Measurements from ENCODE around the gene ARPC4.
"Not testable (repeated sequence)": the region's sequence is repeated elsewhere in the genome, so short reads cannot be mapped to it uniquely, and the experiment has no call there.

ARPC4 gene

DNA sequence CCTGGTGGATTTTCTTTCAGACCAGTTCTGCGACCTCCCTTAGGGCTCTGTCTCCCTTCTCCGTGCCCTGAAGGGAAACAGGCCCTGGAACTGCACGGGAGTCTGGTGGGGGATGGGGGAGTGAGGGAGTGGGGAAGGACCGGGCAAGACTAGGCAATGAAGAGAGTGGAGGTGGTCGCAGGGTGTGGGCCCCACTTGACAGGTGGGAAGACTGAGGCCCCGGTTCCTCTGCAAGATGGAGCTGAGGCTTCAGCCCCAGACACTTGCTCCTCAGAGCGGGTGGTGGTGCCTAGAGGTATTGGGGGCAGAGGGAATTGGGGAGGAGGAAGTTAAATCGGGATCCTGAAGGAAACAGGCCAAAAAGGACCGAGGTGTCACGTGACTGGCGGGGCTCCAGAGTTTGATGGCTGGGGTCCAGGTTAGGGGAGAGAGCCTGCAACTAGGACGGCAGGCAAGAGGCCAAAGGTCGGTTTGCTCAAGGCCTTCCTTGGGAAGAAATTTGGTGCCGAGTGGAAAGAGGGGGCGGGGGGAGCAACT is 22.5 kb upstream of the ARPC4 start:
- TF ChIP-seq, protein P1, sequence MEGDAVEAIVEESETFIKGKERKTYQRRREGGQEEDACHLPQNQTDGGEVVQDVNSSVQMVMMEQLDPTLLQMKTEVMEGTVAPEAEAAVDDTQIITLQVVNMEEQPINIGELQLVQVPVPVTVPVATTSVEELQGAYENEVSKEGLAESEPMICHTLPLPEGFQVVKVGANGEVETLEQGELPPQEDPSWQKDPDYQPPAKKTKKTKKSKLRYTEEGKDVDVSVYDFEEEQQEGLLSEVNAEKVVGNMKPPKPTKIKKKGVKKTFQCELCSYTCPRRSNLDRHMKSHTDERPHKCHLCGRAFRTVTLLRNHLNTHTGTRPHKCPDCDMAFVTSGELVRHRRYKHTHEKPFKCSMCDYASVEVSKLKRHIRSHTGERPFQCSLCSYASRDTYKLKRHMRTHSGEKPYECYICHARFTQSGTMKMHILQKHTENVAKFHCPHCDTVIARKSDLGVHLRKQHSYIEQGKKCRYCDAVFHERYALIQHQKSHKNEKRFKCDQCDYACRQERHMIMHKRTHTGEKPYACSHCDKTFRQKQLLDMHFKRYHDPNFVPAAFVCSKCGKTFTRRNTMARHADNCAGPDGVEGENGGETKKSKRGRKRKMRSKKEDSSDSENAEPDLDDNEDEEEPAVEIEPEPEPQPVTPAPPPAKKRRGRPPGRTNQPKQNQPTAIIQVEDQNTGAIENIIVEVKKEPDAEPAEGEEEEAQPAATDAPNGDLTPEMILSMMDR (IDR thresholded peaks at IDR 0.05; ENCODE audit: insufficient read depth, low read length, poor library complexity, severe bottlenecking), result no peak
- Histone ChIP-seq H3K36me3 (ENCODE audit: control insufficient read depth, insufficient read depth, low read length) (no peaks in the 10 kb centered on the region; the same call in 1 of the 2 replicates), H3K27me3 (replicated peaks; ENCODE audit: control insufficient read depth, insufficient read depth, low read length) (no peaks in the 10 kb centered on the region), H3K4me3 (replicated peaks; ENCODE audit: low read depth, low read length) (peak overlapping the region; percentile 51)
- no peak for DNase-seq (ENCODE audit: extremely low read depth, insufficient read length)

GRCh38 chr3:9771007-9771406 is 21.9 kb upstream of the ARPC4 start:
- not testable (repeated sequence) for H3K27me3 ChIP-seq (replicated peaks; ENCODE audit: control insufficient read depth, insufficient read depth, low read length); H3K4me3 ChIP-seq (replicated peaks; ENCODE audit: low read depth, low read length); H3K36me3 ChIP-seq (ENCODE audit: control insufficient read depth, insufficient read depth, low read length); DNase-seq (ENCODE audit: extremely low read depth, insufficient read length)

- TF ChIP-seq, protein P1 (IDR thresholded peaks at IDR 0.05; ENCODE audit: insufficient read depth, low read length, poor library complexity, severe bottlenecking), result no peak
These were observed 15.8 kb upstream of the ARPC4 start for GRCh38 chr3:9776896-9777693.

DNA sequence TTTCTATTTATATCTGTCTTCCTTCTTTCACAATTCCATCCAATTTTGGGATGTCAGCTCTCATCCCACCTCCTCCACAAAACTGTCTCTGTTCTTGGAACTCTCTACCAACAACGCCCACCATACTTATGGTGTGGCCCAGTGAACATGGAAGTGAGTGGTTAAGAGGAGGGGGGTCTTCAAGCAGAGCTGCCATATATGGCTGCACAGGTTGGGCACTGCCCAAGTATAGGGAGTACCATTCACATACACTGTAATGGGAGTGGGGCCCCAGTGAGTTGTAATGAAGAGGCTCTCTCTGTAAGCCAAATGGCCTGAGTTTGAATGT is 15.2 kb upstream of the ARPC4 start:
- no peak overlapping the region for H3K4me3 ChIP-seq (replicated peaks; ENCODE audit: low read depth, low read length)
- H3K27me3 ChIP-seq (replicated peaks; ENCODE audit: control insufficient read depth, insufficient read depth, low read length), result no peaks in the 10 kb centered on the region
- DNase-seq (ENCODE audit: extremely low read depth, insufficient read length), result no peak
- H3K36me3 ChIP-seq (ENCODE audit: control insufficient read depth, insufficient read depth, low read length), result peaks cover 9% of the 10 kb centered on the region
- TF ChIP-seq, protein P1 (IDR thresholded peaks at IDR 0.05; ENCODE audit: insufficient read depth, low read length, poor library complexity, severe bottlenecking), result no peak

More at GRCh38 chr3:9776896-9777693, 15.8 kb upstream of the ARPC4 start:
- peaks cover 6% of the 10 kb centered on the region for H3K36me3 ChIP-seq (ENCODE audit: control insufficient read depth, insufficient read depth, low read length)
- H3K27me3 ChIP-seq (replicated peaks; ENCODE audit: control insufficient read depth, insufficient read depth, low read length), result no peaks in the 10 kb centered on the region
- H3K4me3 ChIP-seq (replicated peaks; ENCODE audit: low read depth, low read length), result no peak overlapping the region
- DNase-seq (ENCODE audit: extremely low read depth, insufficient read length), result no peak

GRCh38 chr3:9778143-9779074 is 14.5 kb upstream of the ARPC4 start:
- Histone ChIP-seq H3K27me3 (replicated peaks; ENCODE audit: control insufficient read depth, insufficient read depth, low read length) (no peaks in the 10 kb centered on the region), H3K4me3 (replicated peaks; ENCODE audit: low read depth, low read length) (no peak overlapping the region), H3K36me3 (ENCODE audit: control insufficient read depth, insufficient read depth, low read length) (peaks cover 9% of the 10 kb centered on the region)
- no peak for DNase-seq (ENCODE audit: extremely low read depth, insufficient read length)
- TF ChIP-seq, protein P1 (IDR thresholded peaks at IDR 0.05; ENCODE audit: insufficient read depth, low read length, poor library complexity, severe bottlenecking), result no peak
